ENCODE data around the gene PCDHGC4.

Gene PCDHGC4

DNA sequence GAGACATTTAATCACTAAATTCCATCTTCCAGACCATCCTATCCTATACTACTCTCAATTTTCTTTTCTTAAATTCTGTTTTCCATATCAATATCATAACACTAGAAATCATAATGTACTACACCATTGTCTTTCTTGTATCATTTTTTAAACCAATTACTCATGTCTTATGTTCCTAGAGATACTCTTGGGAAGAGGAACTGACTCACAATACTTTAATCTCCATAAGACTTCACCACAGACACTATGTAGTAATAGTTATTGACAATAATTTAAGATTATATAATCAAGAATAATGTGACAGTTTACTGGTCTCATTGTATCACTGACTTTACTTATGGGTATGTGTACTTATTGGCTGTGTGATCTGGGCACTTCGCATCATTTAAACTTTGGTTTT, 47.9 kb downstream of the PCDHGC4 start:
- DNase-seq: no peak

GRCh38 chr5:141533897-141534296, 49.1 kb downstream of the PCDHGC4 start:
- no peak for DNase-seq

GRCh38 chr5:141534492-141535213, 49.8 kb downstream of the PCDHGC4 start:
- no peak for DNase-seq
